HG02759 (cell line): ENCODE results near the gene TRRAP.

Source experiments
- ATAC-seq: cut with Tn5 transposase; IDR thresholded peaks from one replicate; pipeline ENCODE4 v1.9.1; 2021; ENCODE audit warnings: mild to moderate bottlenecking, moderate library complexity; ENCODE audit not compliant: unreplicated experiment

TRRAP gene

DNA sequence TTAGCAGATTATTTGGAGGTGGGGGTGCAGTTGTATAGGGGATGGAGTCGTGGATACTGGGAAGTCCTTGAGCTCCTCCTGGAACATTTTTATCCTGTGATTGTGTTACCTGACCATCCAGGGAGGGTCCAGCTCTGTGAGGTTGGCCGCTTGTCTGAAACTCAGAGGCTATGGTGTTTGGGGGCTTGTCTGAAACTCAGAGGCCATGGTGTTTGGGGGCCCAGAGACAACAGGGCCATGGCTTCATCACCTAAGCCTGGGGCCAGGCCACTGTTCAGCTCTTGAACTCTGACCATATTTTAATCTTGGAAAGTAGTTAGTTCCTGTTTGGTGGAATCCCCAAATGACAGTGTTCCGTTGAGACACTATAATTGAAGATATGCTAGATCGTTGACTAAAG is 66.1 kb downstream of the TRRAP start:
- no peak for ATAC-seq

DNA sequence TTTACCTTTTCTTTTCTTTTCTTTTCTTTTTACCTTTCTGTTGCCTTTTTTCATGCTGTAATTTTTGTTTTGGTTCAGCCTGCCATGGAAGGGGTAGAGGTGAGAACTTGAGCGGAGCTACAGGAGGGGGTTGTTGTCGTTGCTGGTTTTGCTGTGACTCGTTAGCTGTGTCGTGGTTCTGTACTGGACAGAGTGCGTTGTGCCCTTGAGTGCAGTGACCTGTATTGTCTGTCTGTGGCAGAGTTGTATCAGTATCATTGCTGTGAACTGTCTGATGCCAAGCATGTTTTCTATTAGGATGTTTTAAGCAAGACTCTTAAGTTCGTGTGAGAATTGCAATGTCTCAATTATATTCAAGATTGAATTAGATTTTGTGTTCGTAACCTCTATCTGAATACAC is 67.5 kb downstream of the TRRAP start:
- ATAC-seq: no peak

DNA sequence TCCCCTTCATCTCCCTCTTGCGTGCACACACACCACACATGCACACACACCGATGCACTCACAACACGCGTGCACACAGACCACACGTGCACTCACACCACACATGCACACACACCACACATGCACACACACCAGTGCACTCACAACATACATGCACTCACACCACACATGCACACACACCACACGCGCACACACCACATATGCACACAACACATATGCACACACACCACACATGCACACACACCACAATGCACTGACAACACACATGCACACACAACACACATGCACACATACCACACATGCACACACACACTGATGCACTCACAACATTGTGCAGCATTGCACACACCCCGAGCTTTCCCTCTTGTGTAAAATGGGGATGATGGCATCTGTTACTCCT is 68.1 kb downstream of the TRRAP start:
- no peak for ATAC-seq

DNA sequence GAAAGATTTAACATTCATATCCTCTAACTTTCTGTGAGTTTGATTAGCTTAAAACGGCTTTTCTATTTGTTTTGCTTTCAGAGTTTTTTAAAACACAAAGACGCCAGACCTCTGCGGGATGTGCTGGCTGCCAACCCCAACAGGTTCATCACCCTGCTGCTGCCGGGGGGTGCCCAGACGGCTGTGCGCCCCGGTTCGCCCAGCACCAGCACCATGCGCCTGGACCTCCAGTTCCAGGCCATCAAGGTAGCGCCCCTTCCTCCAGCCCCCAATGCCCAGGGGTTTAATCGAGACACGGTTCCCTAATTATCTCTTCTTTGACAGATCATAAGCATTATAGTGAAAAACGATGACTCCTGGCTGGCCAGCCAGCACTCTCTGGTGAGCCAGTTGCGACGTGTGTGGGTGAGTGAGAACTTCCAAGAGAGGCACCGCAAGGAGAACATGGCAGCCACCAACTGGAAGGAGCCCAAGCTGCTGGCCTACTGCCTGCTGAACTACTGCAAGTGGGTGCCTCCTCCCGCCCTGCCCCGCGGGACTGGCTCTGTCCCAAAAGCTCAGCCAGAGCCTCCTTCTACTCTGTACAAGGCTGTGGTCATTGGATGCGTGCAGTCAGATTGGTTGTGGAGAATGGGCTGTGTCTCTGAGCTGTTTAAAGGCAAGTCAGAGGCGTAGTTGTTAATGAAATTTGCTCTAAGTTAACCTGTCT is 71.2 kb downstream of the TRRAP start:
- ATAC-seq: no peak

DNA sequence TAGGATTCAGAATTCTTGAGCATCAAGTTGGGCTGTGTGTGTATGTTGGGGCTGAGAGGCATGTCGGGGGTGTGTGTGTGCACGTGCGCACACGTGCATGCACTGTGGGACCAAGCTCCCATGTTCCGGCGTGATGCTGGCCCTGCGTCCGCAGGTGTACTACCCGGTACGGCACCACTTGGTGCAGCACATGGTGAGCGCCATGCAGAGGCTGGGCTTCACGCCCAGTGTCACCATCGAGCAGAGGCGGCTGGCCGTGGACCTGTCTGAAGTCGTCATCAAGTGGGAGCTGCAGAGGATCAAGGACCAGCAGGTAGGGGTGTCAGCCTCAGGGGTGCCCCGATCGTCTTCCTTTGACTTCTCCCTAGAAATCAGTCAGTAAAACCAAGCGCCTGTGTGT is 77.7 kb downstream of the TRRAP start:
- no peak for ATAC-seq

DNA sequence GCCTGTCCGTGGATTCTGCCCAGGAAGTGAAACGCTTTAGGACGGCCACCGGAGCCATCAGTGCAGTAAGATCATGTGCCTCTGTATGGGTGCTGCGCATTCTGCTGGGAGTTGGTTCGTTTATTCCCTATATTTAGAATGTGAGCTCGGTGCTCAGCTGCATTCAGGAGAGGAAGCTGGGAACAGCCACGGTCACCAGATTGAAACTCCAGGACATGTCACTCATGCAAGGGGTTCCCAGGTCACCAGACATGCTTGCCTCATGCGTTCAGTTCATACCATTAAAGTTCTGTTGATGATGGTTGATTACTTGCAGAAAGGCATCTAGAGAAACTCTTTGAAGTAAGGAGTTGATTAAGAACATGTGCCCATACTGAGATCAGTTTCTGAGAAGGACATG is 78.1 kb downstream of the TRRAP start:
- no peak for ATAC-seq

DNA sequence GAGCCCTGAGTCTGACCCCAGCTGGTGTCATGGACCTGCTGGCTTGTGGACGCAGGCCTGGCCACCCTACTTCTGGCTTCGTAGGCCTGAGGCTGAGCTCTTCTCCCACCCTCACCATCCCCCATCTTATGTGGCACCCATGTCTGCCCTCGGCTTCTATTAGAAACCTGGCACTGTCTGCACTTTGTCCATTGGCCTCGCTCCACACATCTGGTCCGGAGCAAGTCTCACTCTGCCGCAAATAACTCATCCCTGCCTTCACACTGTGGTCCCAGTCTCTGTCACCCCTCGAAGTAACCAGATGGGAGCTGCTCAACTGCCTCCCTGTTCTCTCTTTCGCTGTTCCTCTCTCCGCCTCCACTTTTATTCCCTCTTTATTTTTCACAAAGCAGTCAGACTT is 78.6 kb downstream of the TRRAP start:
- ATAC-seq: no peak

DNA sequence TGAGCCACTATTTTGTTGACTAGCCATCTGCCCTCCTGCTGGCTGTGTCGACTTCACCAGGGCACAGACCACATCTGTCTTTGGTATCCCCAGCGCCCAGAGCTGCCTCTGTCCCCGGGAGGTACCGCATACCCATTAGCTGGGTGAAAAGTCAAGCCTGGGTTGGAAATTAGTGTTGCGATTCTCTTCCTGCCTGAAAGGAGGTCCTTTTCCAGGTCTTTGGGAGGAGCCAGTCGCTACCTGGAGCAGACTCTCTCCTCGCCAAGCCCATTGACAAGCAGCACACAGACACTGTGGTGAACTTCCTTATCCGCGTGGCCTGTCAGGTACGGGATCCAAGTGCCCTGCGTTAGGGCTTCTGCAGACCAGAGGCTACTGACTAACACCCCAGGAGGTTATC is 79.4 kb downstream of the TRRAP start:
- no peak for ATAC-seq

DNA sequence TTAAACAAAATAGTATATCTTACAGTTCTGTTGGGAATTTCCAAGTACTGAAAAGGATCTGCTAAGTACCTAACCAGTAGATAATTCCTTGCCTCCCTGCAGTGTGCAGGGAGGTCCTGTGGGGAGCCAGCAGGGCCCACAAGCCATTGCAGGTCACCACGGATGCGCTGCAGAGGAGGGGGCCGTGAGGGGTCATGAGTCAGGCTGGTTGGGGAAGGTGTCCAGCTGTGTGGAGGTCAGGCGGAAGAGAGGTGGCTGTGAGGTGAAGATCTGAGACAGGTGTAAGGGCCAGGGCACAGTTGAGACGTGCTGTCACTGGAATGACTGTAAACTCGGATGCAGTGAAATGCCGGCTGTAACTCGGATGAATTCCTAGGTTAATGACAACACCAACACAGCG is 80.6 kb downstream of the TRRAP start:
- ATAC-seq: no peak

DNA sequence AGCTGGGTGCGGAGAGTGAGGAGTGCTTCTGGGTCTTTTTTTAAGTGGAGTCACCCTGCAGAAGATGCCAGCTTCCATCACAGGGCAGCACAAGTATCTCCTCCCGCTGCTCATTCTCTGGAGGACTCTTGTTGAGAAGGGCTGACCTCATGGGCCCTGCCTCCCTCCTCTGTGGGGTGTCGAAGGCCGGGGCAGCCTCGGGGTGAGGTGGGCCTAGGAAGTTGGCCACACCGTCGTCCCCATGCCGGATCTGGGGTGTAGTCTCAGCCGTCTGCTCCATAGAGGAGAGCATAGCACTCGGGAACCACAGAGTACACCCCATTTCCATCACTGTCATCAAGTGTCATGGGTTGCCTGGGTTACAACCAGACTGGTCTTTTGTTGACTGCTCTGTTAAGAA is 85.0 kb downstream of the TRRAP start:
- no peak for ATAC-seq

DNA sequence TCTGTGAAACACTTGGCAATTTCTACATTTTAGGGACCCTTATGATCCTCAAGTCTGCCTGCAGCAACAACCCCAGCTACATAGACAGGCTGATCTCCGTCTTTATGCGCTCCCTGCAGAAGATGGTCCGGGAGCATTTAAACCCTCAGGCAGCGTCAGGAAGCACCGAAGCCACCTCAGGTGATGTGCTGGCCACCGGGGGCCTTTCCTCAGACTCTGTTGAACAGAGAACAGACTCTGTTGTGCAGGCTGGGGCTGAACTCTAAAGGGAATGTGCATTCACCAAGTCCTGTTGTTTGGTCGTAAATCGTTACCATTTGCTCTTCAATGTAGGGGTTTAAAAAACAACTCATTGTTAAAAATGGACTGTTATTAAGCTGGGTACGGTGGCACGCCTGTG is 86.3 kb downstream of the TRRAP start:
- ATAC-seq: no peak

DNA sequence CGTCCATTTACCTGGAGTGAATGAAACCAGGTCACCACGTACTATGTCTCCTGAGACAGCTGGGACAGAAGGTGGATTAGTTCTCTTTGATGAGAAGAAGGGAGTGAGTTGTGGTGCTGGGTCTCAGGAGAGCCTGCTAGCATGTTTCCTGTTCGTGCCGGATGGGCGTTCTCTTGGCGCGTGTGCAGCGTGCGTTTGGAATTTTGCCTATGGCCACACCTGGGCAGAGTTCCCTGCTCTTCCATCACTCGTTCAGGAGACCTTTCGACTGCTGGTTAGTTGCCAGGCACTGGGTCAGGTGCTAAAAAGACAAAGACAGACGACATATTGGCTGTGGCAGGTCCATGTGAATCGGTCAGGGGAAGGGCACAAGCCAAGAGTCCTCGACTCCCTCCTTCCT is 90.3 kb downstream of the TRRAP start:
- ATAC-seq: no peak

DNA sequence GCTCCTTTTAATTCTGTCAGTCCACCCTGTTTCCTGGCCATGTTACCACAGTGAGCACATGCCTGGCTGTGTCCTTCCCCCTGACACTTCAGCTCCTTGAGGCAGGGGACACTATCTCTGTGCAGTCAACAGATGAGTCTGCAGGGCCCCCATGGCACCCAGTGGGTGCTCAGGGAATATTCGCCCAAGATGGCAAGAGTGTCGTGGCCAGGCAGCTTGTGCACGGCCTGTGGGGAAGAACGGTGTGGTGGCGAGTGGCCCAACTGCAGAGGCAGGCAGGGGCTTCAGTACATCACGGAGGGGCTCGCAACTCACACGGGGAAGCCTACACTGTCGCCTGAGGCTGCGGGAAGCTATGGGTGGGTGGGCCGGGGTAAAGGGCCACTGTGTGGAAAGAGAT is 91.1 kb downstream of the TRRAP start:
- no peak for ATAC-seq

DNA sequence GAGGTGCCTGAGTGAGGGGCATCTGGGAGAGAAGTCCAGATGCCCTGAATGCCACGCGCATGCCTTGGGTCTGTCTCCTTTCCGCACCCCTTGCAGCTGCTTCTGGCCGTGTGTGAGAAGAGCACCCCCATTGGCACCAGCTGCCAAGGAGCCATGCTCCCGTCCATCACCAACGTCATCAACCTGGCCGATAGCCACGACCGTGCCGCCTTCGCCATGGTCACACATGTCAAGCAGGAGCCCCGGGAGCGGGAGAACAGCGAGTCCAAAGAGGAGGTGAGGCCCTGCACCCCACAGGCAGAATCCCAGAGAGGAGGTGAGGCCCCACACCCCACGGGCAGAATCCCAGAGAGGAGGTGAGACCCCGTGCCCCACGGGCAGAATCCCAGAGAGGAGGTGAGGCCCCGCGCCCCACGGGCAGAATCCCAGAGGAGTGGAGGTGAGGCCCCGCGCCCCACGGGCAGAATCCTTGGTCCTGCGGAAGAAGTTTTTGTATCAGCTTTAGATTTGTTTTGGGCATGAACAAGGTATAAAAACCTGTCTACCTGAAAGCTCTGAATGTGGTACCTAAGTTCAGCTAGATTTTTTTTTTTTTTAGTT is 91.8 kb downstream of the TRRAP start:
- no peak for ATAC-seq

DNA sequence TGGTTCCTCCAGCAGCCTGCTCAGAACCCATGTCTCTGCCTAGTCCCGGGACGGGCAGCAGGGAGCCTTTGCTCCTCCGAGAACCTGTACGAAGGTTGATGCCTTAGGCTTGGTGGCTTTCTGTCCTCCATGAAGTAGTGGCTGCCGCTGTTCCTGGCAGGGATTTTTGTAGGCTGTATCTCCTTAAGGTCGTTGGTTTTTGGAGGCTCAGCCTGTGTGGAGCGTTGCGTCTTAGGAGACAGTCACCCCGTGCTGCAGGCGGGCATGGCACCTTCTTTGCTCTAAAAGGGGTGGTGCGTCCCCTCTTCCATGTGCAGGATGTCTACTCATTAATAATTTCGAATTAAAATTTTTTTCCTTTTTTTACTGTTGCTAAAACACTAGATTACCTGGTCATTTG is 92.5 kb downstream of the TRRAP start:
- ATAC-seq: no peak

DNA sequence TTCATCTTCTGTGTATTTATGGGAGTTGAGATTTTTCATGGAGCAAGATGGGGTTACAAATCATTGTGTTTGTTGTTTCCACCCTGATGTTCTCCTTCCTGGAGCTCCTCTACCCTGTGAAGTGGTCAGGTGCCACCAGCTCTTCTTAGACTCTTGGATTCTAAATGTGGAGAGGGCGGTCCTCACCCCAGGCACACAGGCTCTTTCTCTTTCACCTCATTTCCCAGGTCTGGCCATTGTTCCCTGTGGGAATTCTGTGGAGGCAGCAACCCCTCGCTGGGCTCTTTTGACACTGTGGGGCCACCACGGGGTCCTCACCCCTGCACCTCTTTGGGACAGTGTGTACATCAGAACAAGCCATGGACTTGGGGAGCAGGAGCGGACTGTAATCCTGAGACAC is 95.9 kb downstream of the TRRAP start:
- no peak for ATAC-seq

DNA sequence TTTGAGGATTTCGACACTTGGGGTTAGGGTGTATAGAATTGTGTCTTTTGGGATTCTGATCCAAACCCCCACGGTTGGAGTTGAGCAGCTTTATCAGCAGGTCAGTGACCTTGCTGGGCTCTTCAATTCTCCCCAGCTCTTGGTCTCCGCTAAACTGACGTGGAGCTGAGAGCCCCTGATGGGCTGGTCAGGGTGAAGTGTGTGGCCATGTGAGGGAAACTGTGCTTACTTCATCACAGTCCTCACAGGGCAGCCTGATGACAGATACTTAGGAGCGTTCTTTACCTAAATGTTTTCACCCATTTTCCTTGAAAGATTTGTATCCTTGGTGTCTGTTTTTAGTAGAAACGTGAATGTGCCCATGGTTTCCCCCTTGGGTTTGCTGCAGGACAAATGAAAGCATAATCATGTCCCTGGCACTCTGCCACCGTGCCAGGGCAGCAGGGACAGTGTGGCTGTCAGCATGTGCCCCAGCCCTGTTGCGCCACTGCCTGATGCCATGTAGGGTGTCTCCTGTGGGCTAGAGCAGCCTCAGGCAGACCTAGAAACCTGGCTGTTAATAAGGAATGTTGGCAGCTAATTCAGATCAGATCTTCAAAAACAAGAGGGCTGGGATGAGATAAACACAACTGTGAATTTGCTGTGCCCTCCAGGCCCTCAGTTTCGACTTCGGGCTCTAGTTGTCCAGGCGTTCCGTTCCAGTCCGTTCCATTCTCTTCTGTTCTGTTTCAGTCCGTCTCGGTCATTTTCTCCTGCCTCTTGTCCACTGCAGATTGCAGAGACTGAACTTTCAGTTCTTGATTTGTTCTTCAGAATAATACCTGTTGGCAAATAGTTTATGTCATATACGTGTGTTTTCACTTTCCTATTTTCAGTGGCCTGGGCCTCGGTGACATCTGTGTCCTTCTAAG is 96.8 kb downstream of the TRRAP start:
- no peak for ATAC-seq

DNA sequence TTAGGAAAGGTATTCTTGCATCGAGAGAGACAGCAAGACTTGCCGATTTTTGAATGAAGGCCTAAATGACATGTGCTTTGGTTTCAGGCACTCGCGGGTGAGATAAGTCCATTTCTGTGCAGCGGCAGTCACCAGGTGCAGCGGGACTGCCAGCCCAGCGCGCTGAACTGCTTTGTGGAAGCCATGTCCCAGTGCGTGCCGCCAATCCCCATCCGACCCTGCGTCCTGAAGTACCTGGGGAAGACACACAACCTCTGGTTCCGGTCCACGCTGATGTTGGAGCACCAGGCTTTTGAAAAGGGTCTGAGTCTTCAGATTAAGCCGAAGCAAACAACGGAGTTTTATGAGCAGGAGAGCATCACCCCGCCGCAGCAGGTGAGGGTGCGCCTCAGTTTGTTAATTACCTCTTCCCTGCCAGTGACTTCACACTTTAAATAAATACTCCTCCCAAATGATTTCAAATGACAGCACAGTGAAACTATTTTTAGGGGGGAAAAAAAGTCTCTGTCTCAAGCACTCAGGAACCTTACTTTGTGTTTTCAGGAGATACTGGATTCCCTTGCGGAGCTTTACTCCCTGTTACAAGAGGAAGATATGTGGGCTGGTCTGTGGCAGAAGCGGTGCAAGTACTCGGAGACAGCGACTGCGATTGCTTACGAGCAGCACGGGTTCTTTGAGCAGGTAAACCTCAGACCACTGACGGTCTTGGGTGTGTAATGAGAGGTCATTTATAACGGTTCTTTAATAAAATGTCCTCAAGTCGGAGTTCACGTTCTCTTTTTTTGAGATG is 98.3 kb downstream of the TRRAP start:
- ATAC-seq: no peak

DNA sequence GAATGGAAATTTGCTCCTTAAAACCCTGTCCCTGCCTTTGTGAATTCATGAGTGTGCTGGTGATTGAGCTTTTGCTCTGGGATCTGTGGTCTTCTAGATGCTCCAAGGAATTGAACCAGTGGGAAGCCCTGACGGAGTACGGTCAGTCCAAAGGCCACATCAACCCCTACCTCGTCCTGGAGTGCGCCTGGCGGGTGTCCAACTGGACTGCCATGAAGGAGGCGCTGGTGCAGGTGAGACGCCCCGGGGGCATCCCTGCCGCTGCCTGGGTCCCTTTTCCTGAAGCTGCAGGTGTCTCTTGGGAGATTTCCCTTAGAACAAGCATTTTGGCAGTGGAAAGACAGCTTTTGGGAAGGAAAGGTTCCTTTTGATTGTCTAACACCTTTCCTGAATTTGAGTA is 100.3 kb downstream of the TRRAP start:
- no peak for ATAC-seq

DNA sequence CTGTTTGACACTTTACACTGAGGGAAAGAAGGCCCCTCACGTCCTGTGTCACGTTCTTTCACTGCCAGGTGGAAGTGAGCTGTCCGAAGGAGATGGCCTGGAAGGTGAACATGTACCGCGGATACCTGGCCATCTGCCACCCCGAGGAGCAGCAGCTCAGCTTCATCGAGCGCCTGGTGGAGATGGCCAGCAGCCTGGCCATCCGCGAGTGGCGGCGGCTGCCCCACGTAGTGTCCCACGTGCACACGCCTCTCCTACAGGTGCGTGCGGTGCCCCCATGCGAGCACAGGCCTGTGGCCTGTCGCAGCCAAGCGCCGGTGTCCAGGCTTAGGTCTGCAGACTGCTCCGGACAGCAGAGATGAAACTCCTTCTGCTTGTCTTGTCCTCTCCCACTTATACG is 103.4 kb downstream of the TRRAP start:
- ATAC-seq: no peak

DNA sequence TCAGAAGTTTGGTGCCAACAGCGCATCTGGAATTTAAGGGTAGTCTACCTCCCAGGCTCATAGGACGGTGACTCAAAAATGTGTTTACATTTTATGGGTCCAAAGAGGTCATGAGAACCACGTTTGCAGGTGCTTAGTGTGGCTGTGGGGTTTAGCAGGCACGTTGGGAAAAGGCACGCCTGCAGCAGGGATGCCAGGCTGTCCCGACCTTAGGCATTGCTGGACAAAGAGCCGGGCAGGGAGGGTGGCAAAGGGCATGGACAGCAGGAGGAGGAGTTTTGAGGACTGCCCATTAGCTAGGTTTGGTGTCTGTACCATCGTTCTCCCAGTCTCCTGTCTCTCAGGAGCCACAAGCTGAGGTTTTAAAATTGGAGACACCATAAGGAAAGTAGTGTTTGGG is 104.4 kb downstream of the TRRAP start:
- ATAC-seq: no peak
